ENCODE results near the gene CDK5RAP3. TPM values are rescaled to one million over a fixed set of nuclear protein-coding genes. Genes with fewer than 3 reads are reported as not detected.

Gene CDK5RAP3
- total and polyA plus RNA-seq, 2 of the 13 experiments (the other 11 are each of a cell fraction or from before 2014, with no cell fraction given), result 128 to 154 TPM

DNA sequence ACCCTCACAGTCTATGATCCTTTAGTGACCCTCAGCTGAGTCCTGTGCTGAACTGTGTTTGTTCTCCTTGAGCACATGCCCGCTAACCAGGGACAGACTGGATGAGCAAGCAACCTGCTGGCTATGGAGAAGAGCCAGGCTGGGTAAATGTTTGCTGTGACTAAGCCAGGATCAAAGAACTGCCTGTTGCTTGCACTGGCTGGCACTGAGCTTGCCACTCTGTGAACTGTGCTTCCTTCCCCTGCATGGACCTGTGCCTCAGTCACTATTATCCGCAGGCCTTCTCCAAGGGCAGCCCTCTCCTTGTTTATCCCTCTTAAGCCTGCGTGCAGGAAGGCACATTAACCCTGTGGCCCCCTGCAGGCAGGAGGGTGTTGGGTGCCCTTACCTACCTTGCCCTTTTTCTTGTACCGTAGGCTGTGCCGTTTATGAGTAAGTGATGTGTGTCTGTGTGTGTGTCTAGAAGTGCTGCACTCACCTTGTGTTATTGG is 22.2 kb upstream of the CDK5RAP3 start (continued):
- peak; percentile 28; the same call in 1 of the 2 replicates for TF ChIP-seq SALL2 (CRISPR knock-in tag; IDR thresholded peaks at IDR 0.05)
- no peak for TF ChIP-seq ISX (CRISPR knock-in tag; conservative IDR thresholded peaks at IDR 0.05)
- peak; percentile 26 for TF ChIP-seq TEAD3 (CRISPR knock-in tag; optimal IDR thresholded peaks at IDR 0.05; ENCODE audit: borderline replicate concordance)
- TF ChIP-seq JUNB (CRISPR knock-in tag; IDR thresholded peaks at IDR 0.05; ENCODE audit: borderline replicate concordance), result peak; percentile 67; the same call in 1 of the 2 replicates
- TF ChIP-seq THYN1 (CRISPR knock-in tag; IDR thresholded peaks at IDR 0.05; ENCODE audit: borderline replicate concordance, low read depth), result no peak
- TF ChIP-seq DPF2 (CRISPR knock-in tag; IDR thresholded peaks at IDR 0.05; ENCODE audit: borderline replicate concordance, low read depth), result peak; percentile 61; the same call in 1 of the 2 replicates
- TF ChIP-seq NR2F6 (IDR thresholded peaks at IDR 0.05), result no peak; the same call in 1 of the 2 replicates
- peak; percentile 61; the same call in 1 of the 2 replicates for TF ChIP-seq NR2F6 (CRISPR knock-in tag; IDR thresholded peaks at IDR 0.05)
- peak; percentile 79 for TF ChIP-seq ZNF160 (CRISPR knock-in tag; IDR thresholded peaks at IDR 0.05)
- no peak for TF ChIP-seq HNRNPLL (IDR thresholded peaks at IDR 0.05; ENCODE audit: low read depth, low read length, poor library complexity, severe bottlenecking)
- no peak; the same call in 1 of the 2 replicates for TF ChIP-seq ARNT2 (CRISPR knock-in tag; IDR thresholded peaks at IDR 0.05; ENCODE audit: low read depth)
- no peak for TF ChIP-seq ZHX1 (CRISPR knock-in tag; IDR thresholded peaks at IDR 0.05; ENCODE audit: low read depth)
- TF ChIP-seq AGO1 (IDR thresholded peaks at IDR 0.05; ENCODE audit: low read depth, low read length, poor library complexity, severe bottlenecking), result no peak
- peak; percentile 33; the same call in 1 of the 2 replicates for TF ChIP-seq ZNF598 (CRISPR knock-in tag; IDR thresholded peaks at IDR 0.05; ENCODE audit: borderline replicate concordance)
- TF ChIP-seq ZNF629 (CRISPR knock-in tag; conservative IDR thresholded peaks at IDR 0.05), result no peak
- TF ChIP-seq SP2 (CRISPR knock-in tag; IDR thresholded peaks at IDR 0.05), result 0 out of 2 replicates have a peak, but pooled peaks have one; percentile 47
- TF ChIP-seq MXI1 (IDR thresholded peaks at IDR 0.05; ENCODE audit: borderline replicate concordance, low read depth, low read length), result peak; percentile 76; the same call in 1 of the 3 replicates
- TF ChIP-seq, protein P1, sequence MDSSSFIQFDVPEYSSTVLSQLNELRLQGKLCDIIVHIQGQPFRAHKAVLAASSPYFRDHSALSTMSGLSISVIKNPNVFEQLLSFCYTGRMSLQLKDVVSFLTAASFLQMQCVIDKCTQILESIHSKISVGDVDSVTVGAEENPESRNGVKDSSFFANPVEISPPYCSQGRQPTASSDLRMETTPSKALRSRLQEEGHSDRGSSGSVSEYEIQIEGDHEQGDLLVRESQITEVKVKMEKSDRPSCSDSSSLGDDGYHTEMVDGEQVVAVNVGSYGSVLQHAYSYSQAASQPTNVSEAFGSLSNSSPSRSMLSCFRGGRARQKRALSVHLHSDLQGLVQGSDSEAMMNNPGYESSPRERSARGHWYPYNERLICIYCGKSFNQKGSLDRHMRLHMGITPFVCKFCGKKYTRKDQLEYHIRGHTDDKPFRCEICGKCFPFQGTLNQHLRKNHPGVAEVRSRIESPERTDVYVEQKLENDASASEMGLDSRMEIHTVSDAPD (CRISPR knock-in tag; IDR thresholded peaks at IDR 0.05), result no peak
- no peak for TF ChIP-seq NFATC3 (CRISPR knock-in tag; IDR thresholded peaks at IDR 0.05)
- TF ChIP-seq ZNF501 (CRISPR knock-in tag; IDR thresholded peaks at IDR 0.05), result peak; percentile 86
